HL-60 (cell line): ENCODE results near the gene ADCY1.

ENCODE experiments used
- DNase-seq, 2 experiments: peaks; one replicate each; pipeline ENCODE4 v3.0.0-alpha.2; 2010 to 2020; ENCODE audit warnings: low read depth in 1 of 2, low spot score in 1 of 2
- H3K27ac ChIP-seq: fragments of 250-450 bp; sonication (Bioruptor Pico); replicated peaks from 2 replicates; pipeline ENCODE4 v1.5.1; 2020; ENCODE audit warnings: mild to moderate bottlenecking, moderate library complexity
- H3K27me3 ChIP-seq: fragments of 250-450 bp; sonication (Bioruptor Pico); 2 replicates; pipeline ENCODE4 v1.5.1; 2021; ENCODE audit warnings: mild to moderate bottlenecking, moderate library complexity; ENCODE audit not compliant: insufficient read depth, poor library complexity, severe bottlenecking
- H3K4me3 ChIP-seq: replicated peaks from 2 replicates; pipeline ENCODE4 v1.5.1; 2011; ENCODE audit warnings: mild to moderate bottlenecking, control low read depth, low read length; ENCODE audit not compliant: insufficient read depth
- GABPA ChIP-seq: IDR thresholded peaks from 2 replicates; pipeline ENCODE4 v1.6.1; 2012; ENCODE audit warnings: low read depth
- POLR2AphosphoS5 ChIP-seq: IDR thresholded peaks from 2 replicates; pipeline ENCODE4 v1.6.1; 2012; ENCODE audit warnings: low read depth
- SPI1 ChIP-seq: IDR thresholded peaks from 2 replicates; pipeline ENCODE4 v1.6.1; 2012; ENCODE audit warnings: low read depth, mild to moderate bottlenecking, borderline replicate concordance
- TF ChIP-seq, protein P1 (sequence below): IDR thresholded peaks from one replicate; pipeline ENCODE4 v1.5.1; 2011; ENCODE audit warnings: low read length, control low read depth, inconsistent platforms; ENCODE audit not compliant: insufficient read depth
- TF ChIP-seq, protein P2 (sequence below): IDR thresholded peaks from 2 replicates; pipeline ENCODE4 v1.6.1; 2012; ENCODE audit warnings: low read depth; ENCODE audit not compliant: insufficient replicate concordance

Gene ADCY1

DNA sequence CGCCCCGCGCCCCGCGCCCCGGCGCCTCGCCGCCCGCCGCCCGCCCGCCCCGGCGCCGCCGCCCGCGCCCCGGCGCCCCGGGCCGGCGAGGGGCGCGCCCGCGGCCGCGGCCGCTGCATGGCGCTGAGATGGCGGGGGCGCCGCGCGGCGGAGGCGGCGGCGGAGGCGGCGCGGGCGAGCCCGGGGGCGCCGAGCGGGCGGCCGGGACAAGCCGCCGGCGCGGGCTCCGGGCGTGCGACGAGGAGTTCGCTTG, 174 bp downstream of the ADCY1 start:
- H3K27ac ChIP-seq: no peak overlapping the region
- TF ChIP-seq SPI1 (no peak), GABPA (no peak), POLR2AphosphoS5 (no peak)
- TF ChIP-seq, protein P1, sequence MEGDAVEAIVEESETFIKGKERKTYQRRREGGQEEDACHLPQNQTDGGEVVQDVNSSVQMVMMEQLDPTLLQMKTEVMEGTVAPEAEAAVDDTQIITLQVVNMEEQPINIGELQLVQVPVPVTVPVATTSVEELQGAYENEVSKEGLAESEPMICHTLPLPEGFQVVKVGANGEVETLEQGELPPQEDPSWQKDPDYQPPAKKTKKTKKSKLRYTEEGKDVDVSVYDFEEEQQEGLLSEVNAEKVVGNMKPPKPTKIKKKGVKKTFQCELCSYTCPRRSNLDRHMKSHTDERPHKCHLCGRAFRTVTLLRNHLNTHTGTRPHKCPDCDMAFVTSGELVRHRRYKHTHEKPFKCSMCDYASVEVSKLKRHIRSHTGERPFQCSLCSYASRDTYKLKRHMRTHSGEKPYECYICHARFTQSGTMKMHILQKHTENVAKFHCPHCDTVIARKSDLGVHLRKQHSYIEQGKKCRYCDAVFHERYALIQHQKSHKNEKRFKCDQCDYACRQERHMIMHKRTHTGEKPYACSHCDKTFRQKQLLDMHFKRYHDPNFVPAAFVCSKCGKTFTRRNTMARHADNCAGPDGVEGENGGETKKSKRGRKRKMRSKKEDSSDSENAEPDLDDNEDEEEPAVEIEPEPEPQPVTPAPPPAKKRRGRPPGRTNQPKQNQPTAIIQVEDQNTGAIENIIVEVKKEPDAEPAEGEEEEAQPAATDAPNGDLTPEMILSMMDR: no peak
- TF ChIP-seq, protein P2, sequence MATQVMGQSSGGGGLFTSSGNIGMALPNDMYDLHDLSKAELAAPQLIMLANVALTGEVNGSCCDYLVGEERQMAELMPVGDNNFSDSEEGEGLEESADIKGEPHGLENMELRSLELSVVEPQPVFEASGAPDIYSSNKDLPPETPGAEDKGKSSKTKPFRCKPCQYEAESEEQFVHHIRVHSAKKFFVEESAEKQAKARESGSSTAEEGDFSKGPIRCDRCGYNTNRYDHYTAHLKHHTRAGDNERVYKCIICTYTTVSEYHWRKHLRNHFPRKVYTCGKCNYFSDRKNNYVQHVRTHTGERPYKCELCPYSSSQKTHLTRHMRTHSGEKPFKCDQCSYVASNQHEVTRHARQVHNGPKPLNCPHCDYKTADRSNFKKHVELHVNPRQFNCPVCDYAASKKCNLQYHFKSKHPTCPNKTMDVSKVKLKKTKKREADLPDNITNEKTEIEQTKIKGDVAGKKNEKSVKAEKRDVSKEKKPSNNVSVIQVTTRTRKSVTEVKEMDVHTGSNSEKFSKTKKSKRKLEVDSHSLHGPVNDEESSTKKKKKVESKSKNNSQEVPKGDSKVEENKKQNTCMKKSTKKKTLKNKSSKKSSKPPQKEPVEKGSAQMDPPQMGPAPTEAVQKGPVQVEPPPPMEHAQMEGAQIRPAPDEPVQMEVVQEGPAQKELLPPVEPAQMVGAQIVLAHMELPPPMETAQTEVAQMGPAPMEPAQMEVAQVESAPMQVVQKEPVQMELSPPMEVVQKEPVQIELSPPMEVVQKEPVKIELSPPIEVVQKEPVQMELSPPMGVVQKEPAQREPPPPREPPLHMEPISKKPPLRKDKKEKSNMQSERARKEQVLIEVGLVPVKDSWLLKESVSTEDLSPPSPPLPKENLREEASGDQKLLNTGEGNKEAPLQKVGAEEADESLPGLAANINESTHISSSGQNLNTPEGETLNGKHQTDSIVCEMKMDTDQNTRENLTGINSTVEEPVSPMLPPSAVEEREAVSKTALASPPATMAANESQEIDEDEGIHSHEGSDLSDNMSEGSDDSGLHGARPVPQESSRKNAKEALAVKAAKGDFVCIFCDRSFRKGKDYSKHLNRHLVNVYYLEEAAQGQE: no peak
- H3K4me3 ChIP-seq: peak overlapping the region; percentile 7; the same call in 1 of the 2 replicates
- no peak for DNase-seq
- H3K27me3 ChIP-seq: peaks cover 44% of the 10 kb centered on the region

DNA sequence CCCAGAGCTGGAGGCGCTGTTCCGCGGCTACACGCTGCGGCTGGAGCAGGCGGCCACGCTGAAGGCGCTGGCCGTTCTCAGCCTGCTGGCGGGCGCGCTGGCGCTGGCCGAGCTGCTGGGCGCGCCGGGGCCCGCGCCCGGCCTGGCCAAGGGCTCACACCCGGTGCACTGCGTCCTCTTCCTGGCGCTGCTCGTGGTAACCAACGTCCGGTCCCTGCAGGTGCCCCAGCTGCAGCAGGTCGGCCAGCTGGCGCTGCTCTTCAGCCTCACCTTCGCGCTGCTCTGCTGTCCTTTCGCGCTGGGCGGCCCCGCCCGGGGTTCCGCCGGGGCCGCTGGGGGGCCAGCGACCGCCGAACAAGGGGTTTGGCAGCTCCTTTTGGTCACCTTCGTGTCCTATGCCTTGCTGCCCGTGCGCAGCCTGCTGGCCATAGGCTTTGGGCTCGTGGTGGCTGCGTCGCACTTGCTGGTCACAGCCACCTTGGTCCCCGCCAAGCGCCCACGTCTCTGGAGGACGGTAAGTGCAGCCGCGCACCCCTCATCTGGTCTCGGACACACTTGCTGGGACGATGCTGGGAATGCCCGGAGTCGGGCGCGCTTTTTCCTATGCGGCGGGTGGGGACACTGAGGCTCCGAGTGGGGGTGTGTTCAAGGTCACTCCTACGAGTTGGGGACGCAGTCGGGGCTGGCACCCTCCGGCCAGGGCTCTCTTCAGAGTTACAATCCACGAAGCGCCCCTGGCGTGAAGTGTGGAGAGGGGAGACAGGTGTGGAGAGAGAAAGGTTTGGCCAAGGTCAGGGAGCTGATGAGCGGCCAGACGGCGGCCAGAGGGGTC, 717 bp downstream of the ADCY1 start:
- TF ChIP-seq, protein P2: no peak
- H3K27me3 ChIP-seq: peaks cover 44% of the 10 kb centered on the region
- no peak overlapping the region for H3K27ac ChIP-seq
- peak overlapping the region; percentile 7; the same call in 1 of the 2 replicates for H3K4me3 ChIP-seq
- DNase-seq: peak; percentile 7 to 34

DNA sequence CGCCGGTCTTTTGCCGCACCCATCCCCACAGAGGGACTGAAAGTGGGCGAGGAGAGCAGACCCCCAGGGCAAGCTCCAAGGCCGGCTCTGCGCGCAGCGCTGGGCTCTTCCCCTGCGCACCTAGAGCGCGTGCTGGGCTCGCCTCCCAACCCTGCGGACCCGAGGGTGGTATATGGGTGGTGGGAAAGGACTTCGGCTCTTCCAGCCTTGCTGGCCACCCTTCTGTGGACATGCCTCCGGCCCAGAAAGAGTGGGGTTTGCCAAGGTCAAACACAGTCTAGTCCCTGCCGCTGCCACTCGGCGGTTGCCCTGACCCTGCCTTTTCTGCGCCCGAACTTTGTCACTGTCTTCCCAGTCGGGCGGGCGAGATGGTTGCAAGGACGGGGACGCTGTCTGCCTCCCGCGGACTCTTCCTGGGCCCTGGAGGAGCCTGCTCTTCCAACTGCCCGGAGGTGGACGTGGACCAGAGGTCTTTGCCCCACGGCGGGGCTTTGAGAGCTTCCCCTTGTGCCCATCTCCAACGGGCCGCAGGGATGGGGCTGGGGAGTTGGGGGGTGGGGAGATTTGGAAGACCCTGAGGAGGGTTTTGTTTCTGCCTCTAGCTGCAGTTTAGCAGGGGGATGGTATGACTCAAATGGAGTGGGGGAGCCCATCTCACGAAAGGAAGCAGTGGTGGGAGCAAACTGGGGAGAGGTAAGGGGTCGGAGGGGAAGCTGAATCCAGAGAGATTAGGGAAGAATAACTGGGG, 1.5 kb downstream of the ADCY1 start:
- TF ChIP-seq SPI1 (no peak), GABPA (no peak), POLR2AphosphoS5 (no peak)
- TF ChIP-seq, protein P2: no peak
- TF ChIP-seq, protein P1: no peak
- no peak for DNase-seq
- no peak overlapping the region for H3K27ac ChIP-seq
- H3K4me3 ChIP-seq: no peak overlapping the region
- peaks cover 44% of the 10 kb centered on the region for H3K27me3 ChIP-seq
